ENCODE measurements around the gene ANKRD55.
"Not testable (repeated sequence)": the region's sequence is repeated elsewhere in the genome, so short reads cannot be mapped to it uniquely, and the experiment has no call there.

ANKRD55 gene

DNA sequence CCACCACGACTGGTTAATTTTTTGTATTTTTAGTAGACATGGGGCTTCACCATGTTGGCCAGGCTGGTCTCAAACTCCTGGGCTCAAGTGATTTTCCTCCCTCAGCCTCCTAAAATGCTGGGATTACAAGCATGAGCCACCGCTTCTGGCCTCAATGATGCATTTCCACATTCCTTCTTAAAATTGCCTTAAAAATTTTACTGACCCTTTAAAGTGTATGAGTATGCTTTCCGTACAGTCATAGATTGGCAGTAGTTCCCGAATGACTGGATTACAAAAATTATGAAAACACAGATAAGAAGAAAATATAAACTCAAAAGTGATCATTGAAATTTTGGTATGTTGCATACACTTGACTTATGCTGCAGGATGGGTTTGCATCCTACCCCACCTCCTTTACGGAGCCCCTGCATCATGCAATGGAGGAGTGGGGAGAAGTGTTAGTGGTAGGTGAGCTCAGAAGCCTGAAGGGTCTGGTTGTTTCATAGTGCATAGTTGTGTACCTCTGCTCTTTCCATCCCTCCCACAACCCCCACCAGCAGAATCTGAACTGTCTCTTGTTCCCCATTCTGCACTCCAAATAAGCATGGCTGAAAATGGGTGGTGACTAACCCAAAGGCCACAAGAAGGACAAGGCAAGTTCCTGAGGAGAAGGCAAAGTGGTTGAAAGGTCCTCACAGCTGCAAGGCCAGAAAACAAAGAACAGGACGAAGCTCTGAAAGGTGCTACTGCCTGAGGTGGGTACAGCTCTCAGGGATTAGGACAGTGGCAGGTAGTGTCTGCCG, 26.8 kb downstream of the ANKRD55 start:
- no peak for DNase-seq

DNA sequence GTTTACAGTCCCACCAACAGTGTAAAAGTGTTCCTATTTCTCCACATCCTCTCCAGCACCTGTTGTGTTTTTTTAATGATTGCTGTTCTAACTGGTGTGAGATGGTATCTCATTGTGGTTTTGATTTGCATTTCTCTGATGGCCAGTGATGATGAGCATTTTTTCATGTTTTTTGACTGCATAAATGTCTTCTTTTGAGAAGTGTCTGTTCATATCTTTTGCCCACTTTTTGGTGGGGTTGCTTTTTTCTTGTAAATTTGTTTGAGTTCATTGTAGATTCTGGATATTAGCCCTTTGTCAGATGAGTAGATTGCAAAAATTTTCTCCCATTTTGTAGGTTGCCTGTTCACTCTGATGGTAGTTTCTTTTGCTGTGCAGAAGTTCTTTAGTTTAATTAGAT, 29.2 kb downstream of the ANKRD55 start:
- DNase-seq, result not testable (repeated sequence)

DNA sequence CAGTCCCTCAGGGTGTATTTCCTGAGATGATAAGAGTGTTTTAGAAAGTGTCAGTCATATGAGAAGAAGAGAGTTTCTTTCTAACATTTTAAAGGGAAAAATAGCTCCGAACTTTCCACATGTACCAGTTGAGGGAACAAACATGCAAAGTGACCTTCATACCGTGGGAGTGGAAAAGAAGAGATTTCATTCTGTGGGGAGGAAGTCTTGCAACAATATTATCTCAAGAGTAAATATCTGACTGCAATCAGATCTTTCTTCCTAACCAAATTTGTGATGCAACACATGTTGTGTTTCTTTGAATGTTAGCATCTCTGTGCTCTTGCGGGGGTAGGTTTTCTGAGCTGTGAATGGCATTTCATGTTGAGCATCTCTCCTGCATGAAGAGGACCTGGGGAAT, 30.6 kb downstream of the ANKRD55 start:
- no peak for DNase-seq

DNA sequence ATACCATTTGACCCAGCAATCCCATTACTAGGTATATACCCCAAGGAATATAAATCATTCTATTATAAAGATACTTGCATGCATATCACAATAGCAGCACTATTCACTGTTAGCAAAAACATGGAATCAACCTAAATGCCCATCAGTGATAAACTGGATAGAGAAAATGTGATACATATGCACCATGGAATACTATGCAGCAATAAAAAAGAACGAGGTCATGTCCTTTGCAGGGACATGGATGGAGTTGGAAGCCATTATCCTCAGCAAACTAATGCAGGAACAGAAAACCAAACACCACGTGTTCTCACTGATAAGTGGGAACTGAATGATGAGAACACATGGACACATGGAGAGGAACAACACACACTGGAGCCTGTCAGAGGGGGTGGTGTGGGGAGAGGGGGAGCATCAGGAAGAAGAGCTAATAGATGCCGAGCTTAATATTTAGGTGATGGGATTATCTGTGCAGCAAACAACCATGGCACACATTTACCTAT, 31.3 kb downstream of the ANKRD55 start:
- not testable (repeated sequence) for DNase-seq

DNA sequence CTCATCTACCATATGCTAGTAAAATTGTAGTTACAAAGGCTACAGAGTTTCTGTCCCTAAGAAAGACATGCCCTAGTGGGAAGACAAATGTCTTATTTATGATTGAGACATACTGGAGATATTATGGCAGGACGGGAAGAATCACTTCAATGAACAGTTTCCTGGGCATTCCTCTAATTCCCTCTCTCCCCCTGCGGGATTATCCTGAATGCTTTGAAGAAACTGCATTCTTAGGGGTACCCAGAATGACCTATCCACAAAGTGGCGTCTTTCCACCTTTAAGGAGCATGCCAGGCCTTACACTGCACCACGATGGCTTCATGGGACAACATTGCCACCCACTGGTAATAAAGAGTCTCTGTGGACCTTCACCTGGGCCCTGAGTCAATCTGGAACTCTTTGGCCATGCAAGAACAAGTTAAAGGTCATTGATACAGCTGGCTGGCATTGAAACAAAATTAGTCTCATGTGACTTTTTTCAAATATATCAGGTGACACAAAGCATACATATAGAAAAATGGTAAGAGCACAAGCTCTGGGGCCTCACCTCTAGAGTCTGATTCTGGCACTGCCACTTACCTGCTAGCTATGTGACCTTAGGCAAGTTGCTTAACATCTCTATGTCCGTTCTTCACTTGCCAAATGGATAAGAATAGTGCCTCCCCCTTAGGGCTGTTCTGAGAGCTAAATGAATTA, 32.0 kb downstream of the ANKRD55 start:
- DNase-seq, result peak; percentile 51 to 61

DNA sequence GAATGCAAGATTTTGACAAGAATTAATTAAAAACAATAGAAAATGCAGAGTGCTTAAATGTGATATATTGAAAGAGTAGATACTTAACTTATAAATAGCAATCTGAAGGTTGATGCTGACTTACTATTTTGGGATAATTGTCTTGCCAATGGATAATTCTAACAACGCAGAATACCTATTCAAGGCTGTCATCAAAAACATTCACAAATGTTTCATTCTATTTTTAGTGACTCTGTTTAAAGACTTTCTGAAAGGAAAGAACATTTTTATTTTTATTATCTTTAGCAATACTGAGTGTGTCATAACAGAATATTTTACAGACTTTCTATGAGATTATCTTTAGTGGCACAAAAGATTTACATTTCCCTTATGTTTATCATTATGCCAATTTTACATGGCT, 38.1 kb downstream of the ANKRD55 start:
- DNase-seq, result no peak

DNA sequence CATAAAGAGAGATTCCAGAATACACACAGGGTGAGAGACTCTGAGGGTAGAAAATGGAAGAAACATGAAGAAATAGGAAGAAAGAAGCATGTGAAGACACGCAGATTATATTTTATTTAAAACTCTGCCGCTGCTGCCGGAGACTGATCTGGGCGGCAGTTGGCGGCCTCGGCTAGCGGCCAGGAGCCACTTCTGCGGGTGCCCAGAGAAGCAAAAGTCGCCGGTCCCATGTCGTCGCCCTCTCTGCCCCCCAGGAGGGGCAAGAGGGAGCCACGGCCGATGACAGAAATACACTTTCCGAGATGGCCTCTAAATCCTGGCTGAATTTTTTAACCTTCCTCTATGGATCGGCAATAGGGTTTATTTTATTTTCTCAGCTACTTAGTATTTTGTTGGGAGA, 40.9 kb downstream of the ANKRD55 start:
- no peak for DNase-seq

DNA sequence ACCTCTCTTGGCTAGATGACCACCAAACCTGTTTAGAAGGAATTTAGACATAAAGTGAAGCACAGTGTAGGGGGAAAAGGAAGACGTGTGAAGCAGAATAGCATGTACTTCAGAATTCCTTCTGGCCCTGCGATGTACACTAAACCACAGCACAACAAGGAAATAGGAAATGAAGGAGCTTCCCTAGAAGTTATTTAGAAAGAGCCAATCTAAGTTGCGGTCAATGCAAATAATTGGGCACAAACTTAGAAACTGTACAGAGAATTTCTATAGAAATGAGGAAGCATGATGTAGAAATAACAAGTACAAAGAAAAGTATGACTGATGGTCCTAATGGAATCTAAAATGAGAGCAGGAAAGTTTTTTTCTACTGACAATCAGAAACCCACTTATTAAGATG, 41.5 kb downstream of the ANKRD55 start:
- no peak for DNase-seq

DNA sequence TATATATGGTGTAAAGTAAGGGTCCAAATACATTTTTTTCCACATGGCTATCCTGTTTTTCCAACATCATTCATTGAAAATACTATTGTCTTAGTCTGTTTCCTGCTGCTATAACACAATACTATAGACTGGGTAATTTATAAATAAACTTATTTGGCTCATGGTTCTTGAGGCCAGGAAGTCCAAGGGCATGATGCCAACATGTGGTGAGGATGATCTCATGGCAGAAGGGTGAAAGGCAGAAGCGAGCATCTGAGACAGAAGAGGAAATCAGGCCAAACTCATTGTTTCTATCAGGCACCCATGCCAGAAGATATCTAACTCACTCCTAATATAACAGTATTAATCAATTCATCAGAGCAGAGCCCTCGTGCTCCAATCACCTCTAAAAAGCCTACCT, 42.6 kb downstream of the ANKRD55 start:
- DNase-seq, result peak; percentile 28 to 29

DNA sequence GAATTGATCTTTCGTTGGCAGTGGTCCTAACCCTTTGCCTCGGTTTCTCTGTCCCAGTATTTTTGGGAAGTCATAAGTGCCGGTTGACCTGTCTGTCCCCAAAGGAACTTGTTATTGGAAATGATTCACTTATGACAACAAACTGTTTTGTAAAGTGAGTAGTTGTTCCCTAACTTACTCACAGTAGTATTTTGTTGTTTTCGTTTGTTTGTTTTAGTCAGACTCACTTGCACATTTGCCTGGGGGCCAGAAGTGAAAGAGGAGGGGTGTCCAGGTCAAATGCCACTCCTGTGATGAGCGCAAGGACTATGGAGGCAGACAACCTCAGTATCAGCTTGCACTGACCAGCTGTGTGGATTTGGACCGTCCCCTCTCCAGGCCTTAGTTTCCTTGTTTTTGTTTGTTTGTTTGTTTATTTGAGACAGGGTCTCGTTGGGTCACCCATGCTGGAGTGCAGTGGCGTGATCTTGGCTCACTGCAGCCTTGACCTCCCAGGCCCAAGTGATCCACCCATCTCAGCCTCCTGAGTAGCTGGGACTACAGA, 47.3 kb downstream of the ANKRD55 start:
- no peak for DNase-seq

DNA sequence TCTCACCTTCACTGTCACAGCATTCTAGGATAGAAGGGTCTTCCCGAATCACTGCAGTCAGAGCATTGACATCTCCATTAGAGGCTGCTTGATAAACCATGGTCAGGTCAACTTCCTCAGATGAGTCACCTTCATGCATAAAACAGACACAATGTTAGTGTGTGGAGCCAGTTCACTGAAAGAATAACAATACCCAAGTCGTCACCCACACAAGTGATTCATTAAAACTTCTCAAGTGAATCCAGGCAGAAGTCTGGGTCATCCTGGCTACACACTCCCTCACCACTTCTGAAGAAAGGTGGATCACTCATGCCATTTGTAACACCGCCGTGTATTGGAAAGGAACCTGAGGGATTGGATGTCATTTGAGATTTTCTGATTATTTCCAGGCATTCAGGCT, 49.6 kb downstream of the ANKRD55 start:
- DNase-seq, result no peak

DNA sequence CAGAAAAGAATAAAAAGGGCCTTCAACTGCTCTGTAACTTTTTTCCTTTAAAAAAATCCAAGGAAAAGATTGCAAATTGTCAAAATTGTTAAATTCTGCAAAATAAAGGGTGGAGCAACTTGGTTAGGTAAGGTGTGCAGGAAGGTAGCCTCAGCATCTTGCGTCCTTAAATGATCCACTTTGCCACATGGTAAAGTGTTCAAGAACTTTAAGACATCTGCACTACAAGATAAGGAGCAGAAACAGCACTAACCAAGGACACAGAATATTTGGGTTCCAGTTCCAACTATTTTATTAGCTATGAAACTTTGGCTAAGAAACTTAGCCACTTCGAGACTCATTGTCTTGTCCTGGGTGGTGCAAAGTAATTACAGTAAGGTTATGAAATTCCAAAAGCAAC, 53.7 kb downstream of the ANKRD55 start:
- no peak for DNase-seq

DNA sequence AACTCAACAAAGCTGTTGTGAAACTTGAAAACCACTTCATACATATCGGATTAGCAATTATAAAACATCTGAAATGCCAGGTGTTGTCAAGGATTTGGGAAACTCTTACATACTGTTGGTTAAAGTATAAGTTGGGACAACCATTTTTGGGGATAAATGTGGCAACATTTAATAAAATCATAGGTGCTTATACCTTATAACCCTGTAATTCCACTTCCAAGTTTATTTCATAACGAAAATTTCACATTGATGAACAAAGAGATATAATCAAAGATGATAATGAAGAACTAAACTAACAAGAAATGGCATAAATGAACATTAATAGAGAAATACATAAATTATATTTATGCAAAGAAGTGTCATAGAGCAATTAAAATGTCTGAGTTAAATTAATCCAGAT, 54.3 kb downstream of the ANKRD55 start:
- DNase-seq, result no peak

DNA sequence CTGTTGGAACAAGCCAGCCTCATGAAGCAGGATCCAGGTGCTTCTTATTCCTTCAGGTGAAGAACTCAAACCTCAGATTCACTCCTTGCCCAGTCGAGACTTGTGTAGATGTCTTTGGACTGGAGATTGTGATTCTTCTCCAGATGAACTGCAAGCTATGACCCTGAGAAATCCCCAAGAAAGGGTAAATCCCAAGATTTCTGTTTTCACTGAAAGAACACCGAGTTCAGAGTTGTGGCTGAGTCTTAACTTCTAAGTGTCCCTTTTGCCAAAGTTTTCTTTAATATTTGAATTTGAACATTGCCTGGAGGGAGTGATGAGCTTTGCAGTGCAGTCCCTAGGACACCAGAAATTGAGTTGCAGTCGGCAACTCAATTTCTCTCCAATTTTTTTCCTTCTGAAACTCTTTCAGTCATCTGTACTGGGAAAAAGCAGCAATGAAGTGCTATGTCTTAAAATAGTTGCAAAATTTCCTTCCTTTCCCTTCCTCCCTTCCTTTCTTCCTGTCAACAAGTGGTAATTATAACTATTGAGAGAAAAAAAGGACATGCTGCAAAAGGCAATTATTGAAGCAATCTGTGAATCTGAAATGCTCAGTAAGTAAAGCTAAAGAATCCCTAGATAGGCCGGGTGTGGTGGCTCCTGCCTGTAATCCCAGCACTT, 56.1 kb downstream of the ANKRD55 start:
- no peak for DNase-seq

DNA sequence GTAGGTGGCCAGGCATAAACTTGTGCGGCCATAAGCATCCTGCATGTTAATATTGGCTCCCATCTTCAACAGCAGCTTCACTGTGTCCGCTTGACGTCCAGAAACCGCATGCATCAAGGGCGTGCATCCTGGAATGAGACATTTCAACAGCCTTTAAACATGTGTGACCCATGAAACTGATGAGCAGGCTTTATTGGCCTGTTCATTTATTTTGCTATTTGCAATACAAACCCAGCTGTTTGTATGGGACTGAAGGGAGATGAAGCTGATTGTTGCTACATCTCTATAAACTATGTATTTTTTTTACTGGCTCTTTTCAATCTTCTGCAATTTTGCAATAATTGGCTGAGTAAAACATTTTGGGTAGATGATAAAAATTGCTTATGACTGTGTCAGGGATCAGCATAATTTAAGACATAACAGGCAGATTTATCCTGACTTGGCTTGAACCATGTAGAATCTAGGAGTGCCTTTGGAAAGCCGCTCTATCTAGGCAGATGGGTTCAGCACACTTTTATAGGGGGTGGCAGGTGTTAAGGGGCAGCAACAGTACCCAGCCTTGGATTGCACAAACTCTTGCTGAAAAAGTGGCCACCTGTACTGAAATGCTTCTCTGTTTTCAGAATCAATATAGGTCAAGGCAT, 56.9 kb downstream of the ANKRD55 start:
- DNase-seq, result no peak

DNA sequence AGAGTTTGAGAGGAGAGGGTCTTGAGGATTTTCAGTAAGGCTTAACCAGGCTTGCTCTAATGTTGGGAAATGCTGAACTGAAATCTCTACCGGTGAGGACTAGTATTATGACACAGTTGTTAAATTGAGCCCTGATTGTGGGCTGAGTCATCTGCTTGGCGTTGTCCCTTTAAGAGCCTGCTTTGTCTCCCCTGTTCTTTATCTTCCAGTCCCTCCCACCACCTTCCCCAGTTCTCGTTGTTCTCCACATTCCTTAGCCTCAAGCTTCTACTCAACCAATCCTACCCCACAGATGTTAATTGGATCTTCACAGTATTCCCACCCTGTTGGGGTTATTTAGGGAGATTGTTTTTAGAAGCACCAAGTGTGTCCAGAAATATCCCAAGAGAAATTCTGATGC, 57.6 kb downstream of the ANKRD55 start:
- DNase-seq, result no peak

DNA sequence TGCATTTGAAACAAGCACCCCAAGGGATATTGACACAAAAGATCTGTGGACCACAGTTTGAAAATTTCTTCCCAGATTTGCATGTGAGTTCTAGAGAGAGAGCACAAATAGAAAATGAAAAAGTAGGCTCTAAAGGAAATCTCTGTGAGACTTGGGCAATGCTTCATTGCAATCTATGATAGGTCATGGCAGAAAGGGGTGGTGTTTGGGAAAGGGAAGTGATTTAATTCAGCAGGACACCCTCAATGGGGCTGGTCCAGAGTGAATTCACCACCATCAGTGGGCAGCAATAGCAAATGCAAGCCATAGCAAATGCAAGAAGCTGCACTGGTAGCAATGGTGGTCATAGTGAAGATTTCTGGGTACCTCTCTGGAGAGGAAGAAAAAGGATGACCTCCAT, 58.1 kb downstream of the ANKRD55 start:
- no peak for DNase-seq

DNA sequence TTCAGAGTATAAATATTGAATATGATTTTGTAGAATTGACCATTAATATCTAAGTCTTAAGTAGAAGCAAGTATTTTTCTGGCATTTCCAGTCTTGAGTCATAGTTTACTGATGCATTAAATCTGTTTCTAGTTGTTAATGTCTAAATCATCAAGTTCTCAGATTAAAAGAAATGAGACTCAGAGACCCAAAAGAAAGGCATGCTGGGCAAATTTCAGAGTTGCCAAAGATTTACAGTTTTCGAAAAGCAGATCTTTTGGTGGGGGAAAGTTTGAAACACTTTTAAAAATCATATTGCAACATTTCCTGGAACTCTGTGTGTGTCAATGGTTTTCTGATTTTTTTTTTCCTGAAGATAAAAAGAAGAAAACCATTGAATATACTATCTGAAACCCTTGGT, 60.9 kb downstream of the ANKRD55 start:
- no peak for DNase-seq

DNA sequence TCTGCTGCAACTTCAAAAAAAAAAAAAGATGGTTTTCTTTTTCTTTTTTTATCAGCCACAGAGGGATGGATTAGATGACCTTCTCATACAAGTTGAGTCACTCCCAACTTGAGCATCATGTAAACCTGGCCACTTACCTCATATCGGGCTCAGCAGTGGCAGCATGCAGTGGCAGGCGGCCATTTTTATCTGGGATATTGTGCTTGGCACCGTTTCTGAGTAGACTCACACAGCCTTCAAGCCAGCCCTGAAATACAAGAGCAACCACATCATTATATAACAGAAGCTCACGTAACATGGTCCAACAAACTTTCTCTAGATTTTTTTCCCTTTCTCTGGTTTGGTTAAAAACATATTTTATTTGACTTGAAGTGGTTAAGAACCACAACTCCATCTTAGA, 62.6 kb downstream of the ANKRD55 start:
- DNase-seq, result no peak

DNA sequence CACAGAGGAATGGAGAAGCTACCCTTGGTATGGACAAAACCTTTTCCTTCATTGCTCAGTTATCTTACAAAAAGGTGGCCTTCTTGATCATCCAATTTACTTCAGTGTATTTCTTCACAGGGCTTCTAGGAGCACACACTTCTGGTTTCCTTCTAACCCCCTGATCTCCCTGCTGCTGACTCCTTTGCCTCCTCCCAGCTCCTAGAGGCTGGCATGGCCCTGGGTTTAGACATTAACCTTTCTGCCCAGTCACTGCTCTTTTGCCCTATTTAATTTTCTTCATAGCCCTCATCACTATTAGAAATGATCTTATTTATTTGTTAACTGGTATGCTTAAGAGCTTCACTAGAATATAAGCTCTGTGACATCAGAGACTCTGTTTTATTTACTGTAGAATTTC, 63.2 kb downstream of the ANKRD55 start:
- DNase-seq, result no peak

DNA sequence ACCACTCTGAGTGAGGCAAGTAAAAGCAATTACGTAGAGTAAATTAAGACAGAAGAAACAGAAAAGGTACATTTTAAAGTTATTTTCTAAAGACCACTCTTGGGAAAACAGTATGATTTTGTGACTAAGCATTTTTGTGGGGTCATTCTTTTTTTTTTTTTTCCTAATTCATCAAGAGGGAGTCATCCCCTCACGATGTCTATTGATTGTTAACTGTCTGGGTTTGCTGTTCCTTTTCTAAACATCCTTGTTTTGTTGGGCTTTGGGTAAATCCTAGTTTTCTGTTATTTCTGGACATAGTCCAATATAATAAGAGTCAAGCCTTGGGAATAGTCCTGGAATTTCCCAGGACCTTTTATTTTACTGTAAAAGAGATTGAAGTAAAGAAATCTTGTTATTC, 63.8 kb downstream of the ANKRD55 start:
- no peak for DNase-seq

DNA sequence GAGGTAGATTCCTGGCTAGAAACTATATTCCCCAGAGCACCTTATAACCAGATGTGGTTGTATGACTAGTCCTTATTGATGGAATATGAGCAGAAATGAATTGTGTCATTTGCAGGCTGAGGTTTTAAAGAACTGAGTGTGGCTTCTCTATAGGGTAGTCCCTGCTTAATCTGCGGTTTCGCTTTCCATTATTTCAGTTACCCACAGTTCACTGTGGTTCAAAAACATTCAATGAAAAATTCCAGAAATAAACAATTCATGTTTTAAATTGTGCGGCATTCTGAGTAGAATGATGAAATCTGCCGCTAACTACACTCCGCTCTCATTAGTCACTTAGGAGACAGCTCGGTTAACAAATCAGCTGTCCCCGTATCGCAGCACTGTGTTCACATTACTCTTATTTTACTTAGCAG, 65.1 kb downstream of the ANKRD55 start:
- DNase-seq, result no peak

DNA sequence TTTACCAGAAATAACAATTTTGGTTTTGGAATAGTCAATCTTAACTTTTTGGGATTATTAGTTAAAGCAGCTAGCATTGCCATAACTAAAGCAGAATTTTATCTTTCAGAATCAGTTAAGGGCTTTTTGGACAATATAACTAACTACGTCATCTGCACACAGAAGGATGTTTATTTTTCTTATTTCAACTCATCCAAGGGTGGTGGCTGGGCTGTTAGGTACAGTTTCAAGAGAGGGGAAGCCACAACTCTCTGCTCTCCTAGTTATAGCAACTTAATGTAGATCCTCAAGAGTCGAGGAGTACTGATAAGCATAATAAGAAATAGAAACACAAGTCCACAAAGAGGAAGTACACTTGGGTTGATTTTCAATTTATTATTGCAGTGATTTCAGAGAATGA, 65.6 kb downstream of the ANKRD55 start:
- no peak for DNase-seq

All from activated CD4-positive, alpha-beta T cell treated with anti-CD3 and anti-CD28 coated beads, Interleukin-2, amount 50 U/mL, for 4 hours (primary cell).